Activated naive CD8-positive, alpha-beta T cell treated with anti-CD3 and anti-CD28 coated beads, Interleukin-2, amount 50 U/mL, for 24 hours (primary cell): Measurements from ENCODE around the gene DCDC1.
A peak's percentile ranks its signal among the peaks of the same experiment; 100 is the strongest.

Experiments used
- ATAC-seq: fragments of 150-1000 bp; cut with Tn5 transposase; one replicate; pipeline ENCODE4 v1.10.0; 2021
- DNase-seq: peaks from one replicate; pipeline ENCODE4 v3.0.0; 2021
- H3K27ac Mint-ChIP-seq: one replicate; pipeline ENCODE4 v1.8.0; 2021; ENCODE audit warnings: mild to moderate bottlenecking, mixed read lengths
- H3K27me3 Mint-ChIP-seq: one replicate; pipeline ENCODE4 v1.8.0; 2021; ENCODE audit warnings: mixed read lengths
- H3K36me3 Mint-ChIP-seq: one replicate; pipeline ENCODE4 v1.8.0; 2021; ENCODE audit warnings: low read depth, mixed read lengths
- H3K4me1 Mint-ChIP-seq: one replicate; pipeline ENCODE4 v1.8.0; 2021; ENCODE audit warnings: mixed read lengths
- H3K4me3 Mint-ChIP-seq: one replicate; pipeline ENCODE4 v1.8.0; 2021; ENCODE audit warnings: mild to moderate bottlenecking, moderate library complexity, mixed read lengths
- H3K9me3 Mint-ChIP-seq: one replicate; pipeline ENCODE4 v1.8.0; 2021; ENCODE audit warnings: mixed read lengths

Gene DCDC1

GRCh38 chr11:30935861-30936260 lies 433.7 kb downstream of the DCDC1 start:
- DNase-seq (no peak), ATAC-seq (no peak)
- Mint-ChIP-seq H3K27me3 (no peaks in the 10 kb centered on the region), H3K4me3 (no peak overlapping the region), H3K9me3 (peaks cover 6% of the 10 kb centered on the region), H3K4me1 (no peaks in the 10 kb centered on the region), H3K27ac (no peak overlapping the region), H3K36me3 (no peaks in the 10 kb centered on the region)

- Mint-ChIP-seq H3K4me3 (no peak overlapping the region), H3K4me1 (no peaks in the 10 kb centered on the region), H3K27ac (no peak overlapping the region), H3K36me3 (no peaks in the 10 kb centered on the region), H3K27me3 (no peaks in the 10 kb centered on the region), H3K9me3 (no peaks in the 10 kb centered on the region)
- no peak for ATAC-seq
- no peak for DNase-seq
These were observed 443.4 kb downstream of the DCDC1 start for GRCh38 chr11:30926130-30926529.

GRCh38 chr11:30921811-30922210 lies 447.7 kb downstream of the DCDC1 start:
- H3K36me3 Mint-ChIP-seq, result no peaks in the 10 kb centered on the region
- DNase-seq (no peak), ATAC-seq (no peak)
- no peak overlapping the region for H3K4me3 Mint-ChIP-seq
- no peaks in the 10 kb centered on the region for H3K4me1 Mint-ChIP-seq
- no peaks in the 10 kb centered on the region for H3K9me3 Mint-ChIP-seq
- H3K27ac Mint-ChIP-seq, result no peak overlapping the region
- H3K27me3 Mint-ChIP-seq, result peaks cover 3% of the 10 kb centered on the region

- DNase-seq (no peak), ATAC-seq (no peak)
- Mint-ChIP-seq H3K4me1 (no peaks in the 10 kb centered on the region), H3K27ac (no peak overlapping the region), H3K36me3 (no peaks in the 10 kb centered on the region), H3K4me3 (no peak overlapping the region), H3K9me3 (no peaks in the 10 kb centered on the region), H3K27me3 (peaks cover 7% of the 10 kb centered on the region)
These were observed 450.0 kb downstream of the DCDC1 start for GRCh38 chr11:30919389-30920152.

GRCh38 chr11:30917859-30918478 lies 451.6 kb downstream of the DCDC1 start:
- no peaks in the 10 kb centered on the region for H3K36me3 Mint-ChIP-seq
- no peak overlapping the region for H3K4me3 Mint-ChIP-seq
- DNase-seq (no peak), ATAC-seq (no peak)
- H3K4me1 Mint-ChIP-seq, result no peaks in the 10 kb centered on the region
- H3K9me3 Mint-ChIP-seq, result no peaks in the 10 kb centered on the region
- peaks cover 14% of the 10 kb centered on the region for H3K27me3 Mint-ChIP-seq
- no peak overlapping the region for H3K27ac Mint-ChIP-seq

- Mint-ChIP-seq H3K27me3 (peaks cover 14% of the 10 kb centered on the region), H3K4me3 (no peak overlapping the region), H3K36me3 (no peaks in the 10 kb centered on the region), H3K4me1 (no peaks in the 10 kb centered on the region), H3K9me3 (no peaks in the 10 kb centered on the region), H3K27ac (no peak overlapping the region)
- DNase-seq (no peak), ATAC-seq (no peak)
These were observed 452.3 kb downstream of the DCDC1 start for GRCh38 chr11:30917266-30917665.

GRCh38 chr11:30916764-30917163 lies 452.8 kb downstream of the DCDC1 start:
- Mint-ChIP-seq H3K4me3 (no peak overlapping the region), H3K4me1 (no peaks in the 10 kb centered on the region), H3K27ac (no peak overlapping the region), H3K27me3 (peaks cover 14% of the 10 kb centered on the region), H3K9me3 (no peaks in the 10 kb centered on the region), H3K36me3 (no peaks in the 10 kb centered on the region)
- DNase-seq, result no peak
- ATAC-seq, result no peak

- H3K4me3 Mint-ChIP-seq, result no peak overlapping the region
- ATAC-seq, result no peak
- H3K27ac Mint-ChIP-seq, result no peak overlapping the region
- H3K27me3 Mint-ChIP-seq, result peaks cover 13% of the 10 kb centered on the region
- no peaks in the 10 kb centered on the region for H3K9me3 Mint-ChIP-seq
- peak; percentile 8 for DNase-seq
- no peaks in the 10 kb centered on the region for H3K4me1 Mint-ChIP-seq
- no peaks in the 10 kb centered on the region for H3K36me3 Mint-ChIP-seq
These were observed 455.3 kb downstream of the DCDC1 start for GRCh38 chr11:30914143-30914762.

- Mint-ChIP-seq H3K4me1 (no peaks in the 10 kb centered on the region), H3K9me3 (no peaks in the 10 kb centered on the region), H3K4me3 (no peak overlapping the region), H3K36me3 (no peaks in the 10 kb centered on the region), H3K27ac (no peak overlapping the region), H3K27me3 (peaks cover 11% of the 10 kb centered on the region)
- ATAC-seq (no peak), DNase-seq (no peak)
These were observed 458.3 kb downstream of the DCDC1 start for GRCh38 chr11:30911247-30911646.

GRCh38 chr11:30908857-30909256 lies 460.7 kb downstream of the DCDC1 start:
- DNase-seq, result no peak
- Mint-ChIP-seq H3K9me3 (no peaks in the 10 kb centered on the region), H3K36me3 (no peaks in the 10 kb centered on the region), H3K27me3 (peaks cover 6% of the 10 kb centered on the region), H3K4me3 (no peak overlapping the region), H3K4me1 (no peaks in the 10 kb centered on the region), H3K27ac (no peak overlapping the region)
- no peak for ATAC-seq

GRCh38 chr11:30908272-30908671 lies 461.3 kb downstream of the DCDC1 start:
- Mint-ChIP-seq H3K9me3 (no peaks in the 10 kb centered on the region), H3K4me1 (no peaks in the 10 kb centered on the region), H3K27me3 (peaks cover 2% of the 10 kb centered on the region)

GRCh38 chr11:30902929-30903328 lies 466.6 kb downstream of the DCDC1 start:
- Mint-ChIP-seq H3K4me1 (no peaks in the 10 kb centered on the region), H3K9me3 (no peaks in the 10 kb centered on the region), H3K36me3 (no peaks in the 10 kb centered on the region), H3K27me3 (peaks cover 2% of the 10 kb centered on the region), H3K27ac (no peak overlapping the region), H3K4me3 (no peak overlapping the region)
- DNase-seq (no peak), ATAC-seq (no peak)

More at GRCh38 chr11:30908272-30908671, 461.3 kb downstream of the DCDC1 start:
- H3K27ac Mint-ChIP-seq, result no peak overlapping the region
- H3K4me3 Mint-ChIP-seq, result no peak overlapping the region
- DNase-seq (no peak), ATAC-seq (no peak)
- no peaks in the 10 kb centered on the region for H3K36me3 Mint-ChIP-seq

- H3K27me3 Mint-ChIP-seq, result peaks cover 5% of the 10 kb centered on the region
- H3K4me1 Mint-ChIP-seq, result no peaks in the 10 kb centered on the region
- H3K36me3 Mint-ChIP-seq, result no peaks in the 10 kb centered on the region
- no peaks in the 10 kb centered on the region for H3K9me3 Mint-ChIP-seq
- ATAC-seq (no peak), DNase-seq (no peak)
- no peak overlapping the region for H3K4me3 Mint-ChIP-seq
- no peak overlapping the region for H3K27ac Mint-ChIP-seq
These were observed 474.5 kb downstream of the DCDC1 start for GRCh38 chr11:30895046-30895445.

- no peak overlapping the region for H3K27ac Mint-ChIP-seq
- peaks cover 5% of the 10 kb centered on the region for H3K27me3 Mint-ChIP-seq
- H3K4me1 Mint-ChIP-seq, result no peaks in the 10 kb centered on the region
- DNase-seq (no peak), ATAC-seq (no peak)
- no peaks in the 10 kb centered on the region for H3K9me3 Mint-ChIP-seq
- no peak overlapping the region for H3K4me3 Mint-ChIP-seq
- no peaks in the 10 kb centered on the region for H3K36me3 Mint-ChIP-seq
These were observed 476.2 kb downstream of the DCDC1 start for GRCh38 chr11:30893318-30893717.

- H3K27me3 Mint-ChIP-seq, result no peaks in the 10 kb centered on the region
- no peak overlapping the region for H3K4me3 Mint-ChIP-seq
- H3K4me1 Mint-ChIP-seq, result no peaks in the 10 kb centered on the region
- DNase-seq, result no peak
- no peaks in the 10 kb centered on the region for H3K9me3 Mint-ChIP-seq
- H3K27ac Mint-ChIP-seq, result no peak overlapping the region
- no peaks in the 10 kb centered on the region for H3K36me3 Mint-ChIP-seq
- no peak for ATAC-seq
These were observed 480.3 kb downstream of the DCDC1 start for GRCh38 chr11:30889143-30889794.
